Measurements from ENCODE around the gene CBFB.

The CBFB gene

DNA sequence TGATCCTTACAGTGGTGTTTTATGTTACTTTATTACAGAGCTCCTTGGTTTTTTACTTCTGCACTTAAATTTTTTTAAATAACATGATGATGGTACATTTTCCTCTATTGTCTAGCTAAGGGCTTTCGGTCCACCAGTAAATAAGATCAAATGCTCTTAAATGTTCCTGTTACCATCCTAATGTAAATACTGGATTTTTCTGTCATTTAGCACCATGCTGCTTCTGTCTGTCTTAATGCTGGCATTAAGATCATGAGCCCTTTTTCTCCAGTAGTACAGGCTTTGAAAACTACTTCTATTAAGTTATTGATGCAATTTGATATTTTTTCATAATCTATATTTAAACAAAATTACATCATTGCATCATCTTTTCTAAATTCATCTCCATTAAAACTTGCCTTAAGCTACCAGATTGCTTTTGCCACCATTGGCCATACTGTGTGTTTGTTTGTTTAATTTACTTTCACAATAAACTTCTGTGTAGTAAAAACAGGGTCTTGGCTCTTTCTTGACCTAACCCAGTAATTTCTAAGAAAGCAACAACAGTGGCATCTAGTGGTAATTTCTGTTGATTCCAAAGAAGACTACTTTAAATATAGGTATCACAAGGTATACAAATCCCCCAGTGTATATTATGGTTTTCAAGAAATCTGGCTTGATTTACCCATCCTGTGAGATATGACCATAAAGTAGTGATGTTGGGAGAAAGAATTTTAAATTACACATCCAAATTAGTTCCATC is 71.8 kb downstream of the CBFB start:
- no peak for TF ChIP-seq EP300 (IDR thresholded peaks at IDR 0.05; ENCODE audit: borderline replicate concordance)
- TF ChIP-seq RAD21 (IDR thresholded peaks at IDR 0.05; ENCODE audit: low read depth) = peak; percentile 34; the same call in 1 of the 2 replicates

DNA sequence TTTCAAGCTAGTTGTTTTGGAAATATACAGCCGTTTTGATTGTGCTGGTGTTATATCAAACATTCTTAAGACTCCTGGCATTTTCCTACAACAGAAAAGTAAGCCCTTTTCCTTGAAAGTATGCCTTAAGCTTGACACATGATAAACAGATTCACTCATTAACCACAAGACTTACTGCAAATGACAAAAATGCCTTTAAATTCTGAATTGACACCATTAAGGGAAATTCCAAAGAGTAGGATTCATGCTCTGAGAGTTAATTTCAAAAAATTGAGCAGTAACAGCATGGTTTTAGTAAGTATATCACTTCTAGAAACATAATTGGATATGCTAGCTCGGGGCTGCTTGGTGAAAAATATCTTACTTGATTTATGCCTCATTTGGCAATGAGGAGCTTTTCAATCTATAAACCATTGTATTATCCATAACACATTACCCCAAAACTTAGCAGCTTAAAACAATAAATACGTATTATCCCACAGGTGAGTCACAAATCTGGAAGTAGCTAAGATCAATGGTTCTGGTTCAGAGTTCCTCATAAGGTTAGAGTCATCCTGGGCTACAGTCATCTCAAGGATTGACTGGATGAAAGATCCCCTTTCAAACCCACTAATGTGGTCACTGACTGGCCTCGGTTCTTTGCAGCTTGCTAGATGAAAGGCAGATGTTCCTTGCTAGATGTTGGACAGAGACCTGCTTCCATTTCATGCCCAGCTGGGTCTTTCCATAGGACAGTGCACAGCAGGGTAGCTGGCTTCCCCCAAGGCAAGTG is 72.5 kb downstream of the CBFB start:
- no peak for TF ChIP-seq CEBPB (IDR thresholded peaks at IDR 0.05)
- TF ChIP-seq RAD21 (IDR thresholded peaks at IDR 0.05; ENCODE audit: low read depth) = no peak
- TF ChIP-seq FOXM1 (IDR thresholded peaks at IDR 0.05; ENCODE audit: borderline replicate concordance, low read depth) = no peak
- TF ChIP-seq EP300 (IDR thresholded peaks at IDR 0.05; ENCODE audit: borderline replicate concordance) = no peak
- no peak for TF ChIP-seq EGR1 (IDR thresholded peaks at IDR 0.05)
- TF ChIP-seq ZBTB7A (IDR thresholded peaks at IDR 0.05; ENCODE audit: low read depth) = no peak
- TF ChIP-seq TCF12 (IDR thresholded peaks at IDR 0.05; ENCODE audit: low read depth) = no peak
- TF ChIP-seq YY1 (IDR thresholded peaks at IDR 0.05; ENCODE audit: low read depth) = no peak

DNA sequence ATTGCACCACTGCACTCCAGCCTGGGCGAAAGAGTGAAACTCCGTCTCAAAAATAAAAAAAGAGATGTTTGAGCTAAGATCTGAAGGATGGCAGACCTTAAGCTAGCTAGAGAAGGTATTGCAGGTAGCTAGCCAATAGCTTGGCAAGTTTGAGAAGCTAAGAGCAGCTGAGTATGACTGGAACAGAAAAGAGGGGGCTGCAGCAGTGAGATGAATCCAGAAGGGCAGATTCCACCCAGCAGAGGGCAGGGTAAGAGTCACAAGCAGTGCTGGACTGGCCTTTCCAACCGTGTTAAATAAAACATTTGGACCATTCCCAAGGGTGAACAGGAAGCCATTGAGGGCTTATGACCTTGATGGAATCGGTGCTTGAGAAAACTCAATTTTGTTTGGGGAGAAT is 75.1 kb downstream of the CBFB start:
- no peak for TF ChIP-seq EP300 (IDR thresholded peaks at IDR 0.05; ENCODE audit: borderline replicate concordance)
- TF ChIP-seq TAF1 (IDR thresholded peaks at IDR 0.05; ENCODE audit: low read depth) = no peak
- TF ChIP-seq EGR1 (IDR thresholded peaks at IDR 0.05) = no peak
- peak; percentile 88 for TF ChIP-seq TEAD4 (IDR thresholded peaks at IDR 0.05)

DNA sequence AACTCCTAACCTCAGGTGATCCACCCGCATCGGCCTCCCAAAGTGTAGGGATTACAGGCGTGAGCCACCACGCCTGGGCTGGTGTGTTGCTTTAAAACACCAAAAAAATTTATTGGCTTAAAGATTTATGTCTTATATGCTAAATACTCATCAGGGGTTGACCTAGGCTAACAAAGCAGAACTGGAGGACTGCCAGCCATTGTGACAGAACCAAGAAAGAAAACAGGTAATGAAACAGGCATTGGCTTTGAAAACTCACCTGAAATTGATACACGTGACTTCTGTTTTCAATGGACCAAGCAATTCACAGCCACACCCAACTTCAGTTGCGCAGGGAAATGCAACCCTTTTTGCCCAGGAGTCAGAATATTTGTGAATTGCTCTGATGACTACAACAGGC is 75.9 kb downstream of the CBFB start:
- TF ChIP-seq RAD21 (IDR thresholded peaks at IDR 0.05; ENCODE audit: low read depth) (no peak), TAF1 (IDR thresholded peaks at IDR 0.05; ENCODE audit: low read depth) (no peak), FOXM1 (IDR thresholded peaks at IDR 0.05; ENCODE audit: borderline replicate concordance, low read depth) (0 out of 2 replicates have a peak, but pooled peaks have one; percentile 17), CEBPB (IDR thresholded peaks at IDR 0.05) (peak; percentile 18; the same call in 1 of the 2 replicates), NFIC (IDR thresholded peaks at IDR 0.05) (peak; percentile 76), YY1 (IDR thresholded peaks at IDR 0.05; ENCODE audit: low read depth) (no peak), CREB1 (IDR thresholded peaks at IDR 0.05; ENCODE audit: low read depth) (no peak), TEAD4 (IDR thresholded peaks at IDR 0.05) (no peak), EGR1 (IDR thresholded peaks at IDR 0.05) (no peak), EP300 (IDR thresholded peaks at IDR 0.05; ENCODE audit: borderline replicate concordance) (peak; percentile 20; the same call in 1 of the 2 replicates), ZBTB7A (IDR thresholded peaks at IDR 0.05; ENCODE audit: low read depth) (no peak), TCF12 (IDR thresholded peaks at IDR 0.05; ENCODE audit: low read depth) (no peak)
- TF ChIP-seq, protein P1, sequence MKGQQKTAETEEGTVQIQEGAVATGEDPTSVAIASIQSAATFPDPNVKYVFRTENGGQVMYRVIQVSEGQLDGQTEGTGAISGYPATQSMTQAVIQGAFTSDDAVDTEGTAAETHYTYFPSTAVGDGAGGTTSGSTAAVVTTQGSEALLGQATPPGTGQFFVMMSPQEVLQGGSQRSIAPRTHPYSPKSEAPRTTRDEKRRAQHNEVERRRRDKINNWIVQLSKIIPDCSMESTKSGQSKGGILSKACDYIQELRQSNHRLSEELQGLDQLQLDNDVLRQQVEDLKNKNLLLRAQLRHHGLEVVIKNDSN (IDR thresholded peaks at IDR 0.05) = peak; percentile 56
- TF ChIP-seq, protein P2, sequence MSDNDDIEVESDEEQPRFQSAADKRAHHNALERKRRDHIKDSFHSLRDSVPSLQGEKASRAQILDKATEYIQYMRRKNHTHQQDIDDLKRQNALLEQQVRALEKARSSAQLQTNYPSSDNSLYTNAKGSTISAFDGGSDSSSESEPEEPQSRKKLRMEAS (IDR thresholded peaks at IDR 0.05) = peak; percentile 38; the same call in 1 of the 2 replicates
- TF ChIP-seq, protein P3, sequence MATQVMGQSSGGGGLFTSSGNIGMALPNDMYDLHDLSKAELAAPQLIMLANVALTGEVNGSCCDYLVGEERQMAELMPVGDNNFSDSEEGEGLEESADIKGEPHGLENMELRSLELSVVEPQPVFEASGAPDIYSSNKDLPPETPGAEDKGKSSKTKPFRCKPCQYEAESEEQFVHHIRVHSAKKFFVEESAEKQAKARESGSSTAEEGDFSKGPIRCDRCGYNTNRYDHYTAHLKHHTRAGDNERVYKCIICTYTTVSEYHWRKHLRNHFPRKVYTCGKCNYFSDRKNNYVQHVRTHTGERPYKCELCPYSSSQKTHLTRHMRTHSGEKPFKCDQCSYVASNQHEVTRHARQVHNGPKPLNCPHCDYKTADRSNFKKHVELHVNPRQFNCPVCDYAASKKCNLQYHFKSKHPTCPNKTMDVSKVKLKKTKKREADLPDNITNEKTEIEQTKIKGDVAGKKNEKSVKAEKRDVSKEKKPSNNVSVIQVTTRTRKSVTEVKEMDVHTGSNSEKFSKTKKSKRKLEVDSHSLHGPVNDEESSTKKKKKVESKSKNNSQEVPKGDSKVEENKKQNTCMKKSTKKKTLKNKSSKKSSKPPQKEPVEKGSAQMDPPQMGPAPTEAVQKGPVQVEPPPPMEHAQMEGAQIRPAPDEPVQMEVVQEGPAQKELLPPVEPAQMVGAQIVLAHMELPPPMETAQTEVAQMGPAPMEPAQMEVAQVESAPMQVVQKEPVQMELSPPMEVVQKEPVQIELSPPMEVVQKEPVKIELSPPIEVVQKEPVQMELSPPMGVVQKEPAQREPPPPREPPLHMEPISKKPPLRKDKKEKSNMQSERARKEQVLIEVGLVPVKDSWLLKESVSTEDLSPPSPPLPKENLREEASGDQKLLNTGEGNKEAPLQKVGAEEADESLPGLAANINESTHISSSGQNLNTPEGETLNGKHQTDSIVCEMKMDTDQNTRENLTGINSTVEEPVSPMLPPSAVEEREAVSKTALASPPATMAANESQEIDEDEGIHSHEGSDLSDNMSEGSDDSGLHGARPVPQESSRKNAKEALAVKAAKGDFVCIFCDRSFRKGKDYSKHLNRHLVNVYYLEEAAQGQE (IDR thresholded peaks at IDR 0.05; ENCODE audit: low read depth) = no peak

DNA sequence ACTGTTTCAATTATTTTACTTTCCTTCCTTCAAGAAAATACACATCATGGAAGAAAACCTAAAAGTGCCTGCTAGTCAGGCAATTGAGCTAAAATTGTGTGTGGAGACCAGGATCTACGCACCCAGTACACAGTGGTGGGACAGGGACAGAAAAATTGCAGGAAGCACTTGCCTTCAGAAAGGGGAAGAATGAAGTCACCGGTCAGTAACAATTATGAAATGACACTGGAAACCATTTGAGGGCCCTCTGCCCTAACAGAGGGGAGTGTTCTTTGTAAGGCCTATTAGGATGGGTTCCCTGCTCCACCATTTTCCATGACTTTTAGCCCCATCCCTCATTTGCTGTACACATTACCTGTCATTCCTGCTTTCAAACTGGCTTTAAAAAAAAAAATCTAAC is 76.3 kb downstream of the CBFB start:
- TF ChIP-seq NFIC (IDR thresholded peaks at IDR 0.05) = no peak
- TF ChIP-seq, protein P1 (IDR thresholded peaks at IDR 0.05) = no peak
- no peak for TF ChIP-seq TAF1 (IDR thresholded peaks at IDR 0.05; ENCODE audit: low read depth)
- TF ChIP-seq ZBTB7A (IDR thresholded peaks at IDR 0.05; ENCODE audit: low read depth) = no peak
- no peak for TF ChIP-seq EGR1 (IDR thresholded peaks at IDR 0.05)
- no peak for TF ChIP-seq EP300 (IDR thresholded peaks at IDR 0.05; ENCODE audit: borderline replicate concordance)
- TF ChIP-seq YY1 (IDR thresholded peaks at IDR 0.05; ENCODE audit: low read depth) = no peak
- TF ChIP-seq, protein P2 (IDR thresholded peaks at IDR 0.05) = no peak; the same call in 1 of the 2 replicates
- TF ChIP-seq TEAD4 (IDR thresholded peaks at IDR 0.05) = no peak
- no peak for TF ChIP-seq TCF12 (IDR thresholded peaks at IDR 0.05; ENCODE audit: low read depth)
- no peak for TF ChIP-seq FOXM1 (IDR thresholded peaks at IDR 0.05; ENCODE audit: borderline replicate concordance, low read depth)
- TF ChIP-seq CREB1 (IDR thresholded peaks at IDR 0.05; ENCODE audit: low read depth) = no peak
- no peak for TF ChIP-seq RAD21 (IDR thresholded peaks at IDR 0.05; ENCODE audit: low read depth)
- TF ChIP-seq, protein P3 (IDR thresholded peaks at IDR 0.05; ENCODE audit: low read depth) = no peak
- TF ChIP-seq CEBPB (IDR thresholded peaks at IDR 0.05) = no peak

All from Ishikawa (cell line).